ENCODE data around the gene FUT9.
"Not testable (repeated sequence)": the region's sequence is repeated elsewhere in the genome, so short reads cannot be mapped to it uniquely, and the experiment has no call there.

Gene FUT9

DNA sequence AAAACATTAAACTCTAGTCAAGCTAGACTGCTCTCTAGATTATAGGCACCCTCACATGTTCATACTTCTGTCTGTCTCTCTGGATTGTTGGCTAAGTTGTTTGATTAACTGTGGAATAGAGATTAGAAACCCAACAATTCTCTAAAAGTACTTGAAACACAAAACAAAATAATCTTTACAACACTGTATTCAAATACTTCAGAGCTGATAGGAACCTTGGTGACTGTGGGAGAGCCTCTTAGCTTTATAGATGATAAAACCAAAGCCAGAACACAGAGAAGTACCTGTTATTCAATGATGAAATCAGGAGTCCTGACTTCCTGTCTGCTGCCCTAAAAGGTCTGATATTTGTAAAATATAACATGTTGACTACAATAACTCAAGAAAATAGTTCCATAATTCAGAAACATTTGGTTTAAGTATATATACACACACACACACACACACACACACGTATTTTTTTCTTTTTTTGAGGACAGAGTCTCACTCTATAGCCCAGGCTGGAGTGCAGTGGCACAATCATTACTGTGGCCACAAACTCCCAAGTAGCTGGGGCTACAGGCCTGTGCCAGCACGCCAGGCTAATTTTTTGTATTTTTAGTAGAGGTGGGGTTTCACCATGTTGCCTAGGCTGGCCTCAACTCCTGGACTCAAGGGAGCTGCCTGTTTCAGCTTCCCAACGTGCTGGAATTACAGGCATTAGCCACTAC is 222.0 kb downstream of the FUT9 start:
- no peaks in the 10 kb centered on the region for H3K36me3 ChIP-seq (ENCODE audit: control insufficient read depth in 5 of 5, insufficient read depth in 5 of 5, low read length in 5 of 5)
- no peak overlapping the region for H3K4me3 ChIP-seq (ENCODE audit: low read depth in 1 of 5, low read length in 5 of 5)
- H3K27me3 ChIP-seq (ENCODE audit: control insufficient read depth in 5 of 5, insufficient read depth in 4 of 5, low read length in 5 of 5) = no peaks in the 10 kb centered on the region
- no peak overlapping the region for H3K9ac ChIP-seq (ENCODE audit: low read length in 5 of 5)
- H3K27ac ChIP-seq (ENCODE audit: low read depth, low read length) = no peak overlapping the region
- H3K4me1 ChIP-seq (ENCODE audit: control insufficient read depth in 5 of 5, insufficient read depth in 5 of 5, low read length in 5 of 5) = no peaks in the 10 kb centered on the region
- no peaks in the 10 kb centered on the region for H3K9me3 ChIP-seq (ENCODE audit: control insufficient read depth in 5 of 5, low read length in 5 of 5)

- Histone ChIP-seq H3K27ac (ENCODE audit: low read depth, low read length) (no peak overlapping the region), H3K4me1 (ENCODE audit: control insufficient read depth in 5 of 5, insufficient read depth in 5 of 5, low read length in 5 of 5) (no peaks in the 10 kb centered on the region), H3K4me3 (ENCODE audit: low read depth in 1 of 5, low read length in 5 of 5) (no peak overlapping the region), H3K9ac (ENCODE audit: low read length in 5 of 5) (no peak overlapping the region), H3K9me3 (ENCODE audit: control insufficient read depth in 5 of 5, low read length in 5 of 5) (no peaks in the 10 kb centered on the region), H3K36me3 (ENCODE audit: control insufficient read depth in 5 of 5, insufficient read depth in 5 of 5, low read length in 5 of 5) (no peaks in the 10 kb centered on the region), H3K27me3 (ENCODE audit: control insufficient read depth in 5 of 5, insufficient read depth in 4 of 5, low read length in 5 of 5) (no peaks in the 10 kb centered on the region)
Observed at GRCh38 chr6:96246563-96246962, 230.8 kb downstream of the FUT9 start.

- Histone ChIP-seq H3K27ac (ENCODE audit: low read depth, low read length) (no peak overlapping the region), H3K4me1 (ENCODE audit: control insufficient read depth in 5 of 5, insufficient read depth in 5 of 5, low read length in 5 of 5) (no peaks in the 10 kb centered on the region), H3K27me3 (ENCODE audit: control insufficient read depth in 5 of 5, insufficient read depth in 4 of 5, low read length in 5 of 5) (no peaks in the 10 kb centered on the region), H3K4me3 (ENCODE audit: low read depth in 1 of 5, low read length in 5 of 5) (no peak overlapping the region), H3K9me3 (ENCODE audit: control insufficient read depth in 5 of 5, low read length in 5 of 5) (no peaks in the 10 kb centered on the region), H3K36me3 (ENCODE audit: control insufficient read depth in 5 of 5, insufficient read depth in 5 of 5, low read length in 5 of 5) (no peaks in the 10 kb centered on the region), H3K9ac (ENCODE audit: low read length in 5 of 5) (no peak overlapping the region)
Observed at GRCh38 chr6:96249755-96250154, 234.0 kb downstream of the FUT9 start.

DNA sequence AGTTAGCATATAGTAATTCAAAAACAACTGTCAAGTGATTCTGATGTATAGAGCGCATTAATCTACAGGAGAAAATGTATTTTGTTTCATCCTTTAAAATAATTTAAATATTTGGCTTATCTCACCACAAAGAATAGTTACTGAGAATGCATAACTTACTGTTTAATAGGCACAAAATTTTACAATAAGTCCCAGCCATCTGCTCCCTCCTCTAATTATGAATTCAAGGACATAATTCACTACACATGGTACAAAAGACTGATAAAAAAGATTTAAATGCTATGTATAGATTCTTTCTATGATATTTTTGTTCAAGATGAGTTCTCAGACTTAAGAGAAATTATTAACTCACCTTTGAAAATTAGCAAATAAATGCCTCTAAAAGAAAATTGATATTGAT is 242.0 kb downstream of the FUT9 start:
- Histone ChIP-seq H3K27ac (ENCODE audit: low read depth, low read length) (no peak overlapping the region), H3K4me3 (ENCODE audit: low read depth in 1 of 5, low read length in 5 of 5) (no peak overlapping the region), H3K27me3 (ENCODE audit: control insufficient read depth in 5 of 5, insufficient read depth in 4 of 5, low read length in 5 of 5) (no peaks in the 10 kb centered on the region), H3K9me3 (ENCODE audit: control insufficient read depth in 5 of 5, low read length in 5 of 5) (no peaks in the 10 kb centered on the region), H3K9ac (ENCODE audit: low read length in 5 of 5) (no peak overlapping the region), H3K36me3 (ENCODE audit: control insufficient read depth in 5 of 5, insufficient read depth in 5 of 5, low read length in 5 of 5) (no peaks in the 10 kb centered on the region), H3K4me1 (ENCODE audit: control insufficient read depth in 5 of 5, insufficient read depth in 5 of 5, low read length in 5 of 5) (peaks cover 0 to 9% (median 0%) of the 10 kb centered on the region in 5 donors)

DNA sequence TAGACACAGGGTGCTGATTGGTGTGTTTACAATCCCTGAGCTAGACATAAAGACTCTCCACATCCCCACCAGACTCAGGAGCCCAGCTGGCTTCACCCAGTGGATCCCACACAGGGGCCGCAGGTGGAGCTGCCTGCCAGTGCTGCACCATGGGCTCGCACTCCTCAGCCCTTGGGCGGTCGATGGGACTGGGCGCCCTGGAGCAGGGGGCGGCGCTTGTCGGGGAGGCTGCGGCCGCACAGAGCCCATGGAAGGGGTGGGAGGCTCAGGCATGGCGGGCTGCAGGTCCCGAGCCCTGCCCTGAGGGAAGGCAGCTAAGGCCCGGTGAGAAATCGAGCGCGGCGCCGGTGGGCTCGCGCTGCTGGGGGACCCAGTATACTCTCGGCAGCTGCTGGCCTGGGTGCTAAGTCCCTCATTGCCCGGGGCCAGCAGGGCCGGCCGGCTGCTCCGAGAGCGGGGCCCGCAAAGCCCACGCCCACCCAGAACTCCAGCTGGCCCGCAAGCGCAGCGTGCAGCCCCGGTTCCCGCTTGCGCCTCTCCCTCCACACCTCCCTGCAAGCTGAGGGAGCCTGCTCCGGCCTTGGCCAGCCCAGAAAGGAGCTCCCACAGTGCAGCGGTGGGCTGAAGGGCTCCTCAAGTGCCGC is 245.1 kb downstream of the FUT9 start:
- not testable (repeated sequence) for H3K27me3 ChIP-seq (ENCODE audit: control insufficient read depth in 5 of 5, insufficient read depth in 4 of 5, low read length in 5 of 5); H3K36me3 ChIP-seq (ENCODE audit: control insufficient read depth in 5 of 5, insufficient read depth in 5 of 5, low read length in 5 of 5); H3K4me3 ChIP-seq (ENCODE audit: low read depth in 1 of 5, low read length in 5 of 5); H3K9ac ChIP-seq (ENCODE audit: low read length in 5 of 5); H3K9me3 ChIP-seq (ENCODE audit: control insufficient read depth in 5 of 5, low read length in 5 of 5); H3K27ac ChIP-seq (ENCODE audit: low read depth, low read length)
- peaks cover 0 to 10% (median 0%) of the 10 kb centered on the region in 5 donors for H3K4me1 ChIP-seq (ENCODE audit: control insufficient read depth in 5 of 5, insufficient read depth in 5 of 5, low read length in 5 of 5)
